ENCODE data around the gene HNF4A.

The HNF4A gene

DNA sequence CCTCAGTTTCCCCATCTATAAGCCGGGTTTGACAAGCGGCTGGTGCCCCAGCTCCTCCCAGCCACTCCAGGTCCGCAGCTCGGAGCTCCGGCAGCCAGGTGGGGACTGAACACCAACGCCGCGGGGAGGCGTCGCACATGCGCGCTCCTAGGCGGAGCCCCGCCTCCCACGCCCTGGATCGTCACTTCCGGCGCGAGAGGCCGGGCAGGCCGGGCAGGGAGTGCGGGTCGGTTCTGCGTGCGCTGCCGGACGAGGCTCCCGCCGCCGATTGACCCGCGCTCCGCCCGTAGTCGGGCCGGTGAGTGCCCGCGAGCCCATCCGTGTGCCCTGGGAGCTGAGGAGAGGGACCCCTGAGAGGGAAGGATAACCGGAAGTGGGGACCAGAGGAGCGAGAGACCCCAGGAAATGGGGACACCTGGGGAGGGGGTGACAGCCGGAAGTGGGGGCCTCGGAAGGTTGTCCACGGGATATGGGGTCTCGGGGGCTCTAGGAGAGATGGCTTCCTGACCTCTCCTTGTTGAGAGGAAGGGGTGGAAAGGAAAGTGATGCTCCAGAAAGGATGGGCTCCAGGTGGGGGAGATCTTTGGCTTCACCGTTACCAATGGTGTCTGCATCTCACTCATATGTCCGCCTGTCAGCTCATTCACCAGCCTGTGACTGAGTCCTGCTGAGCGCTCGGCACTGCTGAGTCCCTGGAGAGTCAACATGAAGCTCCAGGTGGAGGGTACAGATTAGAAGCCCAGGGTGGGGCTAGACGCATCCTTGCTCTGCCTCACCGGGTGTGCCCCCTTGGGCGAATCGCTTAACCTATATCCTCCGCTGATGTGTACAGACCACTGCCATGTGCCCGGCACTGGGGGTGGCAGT lies 120.4 kb downstream of the HNF4A start, which contains the start of gene TTPAL (continued):
- peak; percentile 39; the same call in 1 of the 2 replicates for TF ChIP-seq HIC1 (tag by site-specific recombination; IDR thresholded peaks at IDR 0.05)
- TF ChIP-seq ZNF2 (tag by site-specific recombination; IDR thresholded peaks at IDR 0.05): peak; percentile 47; the same call in 1 of the 2 replicates
- peak; percentile 86 for TF ChIP-seq SP7 (tag by site-specific recombination; IDR thresholded peaks at IDR 0.05)
- peak; percentile 91 for TF ChIP-seq ZBTB7A (tag by site-specific recombination; IDR thresholded peaks at IDR 0.05; ENCODE audit: low read depth)
- peak; percentile 85 for TF ChIP-seq ZNF335 (tag by site-specific recombination; conservative IDR thresholded peaks at IDR 0.05)
- peak; percentile 17; the same call in 1 of the 2 replicates for TF ChIP-seq REST (tag by site-specific recombination; IDR thresholded peaks at IDR 0.05)
- peak; percentile 14; the same call in 1 of the 2 replicates for TF ChIP-seq TRIM28 (IDR thresholded peaks at IDR 0.05; ENCODE audit: borderline replicate concordance, low read length)
- TF ChIP-seq ZNF239 (tag by site-specific recombination; IDR thresholded peaks at IDR 0.05): no peak
- no peak for TF ChIP-seq ZNF169 (tag by site-specific recombination; IDR thresholded peaks at IDR 0.05)
- no peak for TF ChIP-seq ZNF37A (tag by site-specific recombination; IDR thresholded peaks at IDR 0.05)
- TF ChIP-seq ZNF132 (tag by site-specific recombination; IDR thresholded peaks at IDR 0.05; ENCODE audit: borderline replicate concordance): no peak
- TF ChIP-seq ZNF791 (tag by site-specific recombination; IDR thresholded peaks at IDR 0.05): peak; percentile 38; the same call in 1 of the 2 replicates
- TF ChIP-seq ZBTB17 (tag by site-specific recombination; IDR thresholded peaks at IDR 0.05): peak; percentile 94
- no peak for TF ChIP-seq ZNF404 (tag by site-specific recombination; IDR thresholded peaks at IDR 0.05)
- TF ChIP-seq ZNF600 (tag by site-specific recombination; IDR thresholded peaks at IDR 0.05): peak; percentile 87
- TF ChIP-seq ZEB2 (tag by site-specific recombination; IDR thresholded peaks at IDR 0.05): peak; percentile 75
- peak; percentile 82 for TF ChIP-seq ZNF391 (tag by site-specific recombination; IDR thresholded peaks at IDR 0.05; ENCODE audit: borderline replicate concordance, low read depth)
- TF ChIP-seq SP2 (tag by site-specific recombination; IDR thresholded peaks at IDR 0.05): peak; percentile 80
- TF ChIP-seq GLIS1 (tag by site-specific recombination; IDR thresholded peaks at IDR 0.05): peak; percentile 48
- TF ChIP-seq ZXDB (tag by site-specific recombination; IDR thresholded peaks at IDR 0.05): peak; percentile 87
- peak; percentile 81 for TF ChIP-seq ZBTB26 (tag by site-specific recombination; optimal IDR thresholded peaks at IDR 0.05)
